Right renal cortex interstitium (tissue), 3 donors: Measurements from ENCODE around the gene TMEM237. TPM values are rescaled to one million over a fixed set of nuclear protein-coding genes. Genes with fewer than 3 reads are reported as not detected.
"Not testable (repeated sequence)": the region's sequence is repeated elsewhere in the genome, so short reads cannot be mapped to it uniquely, and the experiment has no call there.

Source experiments
- DNase-seq, 3 donors: peaks; one replicate each; pipeline ENCODE4 v3.0.0-alpha.2; 2013; ENCODE audit warnings: low read depth in 3 of 3, low spot score in 2 of 3
- polyA plus RNA-seq, 3 donors: library from polyadenylated mRNA; unstranded; fragments of 120-200 nt; gene quantifications; one replicate each; pipeline ENCODE4 v1.2.1, GENCODE V29; 2013; ENCODE audit not compliant: insufficient read length in 3 of 3

The TMEM237 gene, protein sequence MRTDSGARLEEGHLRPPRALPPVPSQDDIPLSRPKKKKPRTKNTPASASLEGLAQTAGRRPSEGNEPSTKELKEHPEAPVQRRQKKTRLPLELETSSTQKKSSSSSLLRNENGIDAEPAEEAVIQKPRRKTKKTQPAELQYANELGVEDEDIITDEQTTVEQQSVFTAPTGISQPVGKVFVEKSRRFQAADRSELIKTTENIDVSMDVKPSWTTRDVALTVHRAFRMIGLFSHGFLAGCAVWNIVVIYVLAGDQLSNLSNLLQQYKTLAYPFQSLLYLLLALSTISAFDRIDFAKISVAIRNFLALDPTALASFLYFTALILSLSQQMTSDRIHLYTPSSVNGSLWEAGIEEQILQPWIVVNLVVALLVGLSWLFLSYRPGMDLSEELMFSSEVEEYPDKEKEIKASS
- polyA plus RNA-seq: 10 to 100 TPM; 50.6 to 56.5 (median 56.0) TPM

DNA sequence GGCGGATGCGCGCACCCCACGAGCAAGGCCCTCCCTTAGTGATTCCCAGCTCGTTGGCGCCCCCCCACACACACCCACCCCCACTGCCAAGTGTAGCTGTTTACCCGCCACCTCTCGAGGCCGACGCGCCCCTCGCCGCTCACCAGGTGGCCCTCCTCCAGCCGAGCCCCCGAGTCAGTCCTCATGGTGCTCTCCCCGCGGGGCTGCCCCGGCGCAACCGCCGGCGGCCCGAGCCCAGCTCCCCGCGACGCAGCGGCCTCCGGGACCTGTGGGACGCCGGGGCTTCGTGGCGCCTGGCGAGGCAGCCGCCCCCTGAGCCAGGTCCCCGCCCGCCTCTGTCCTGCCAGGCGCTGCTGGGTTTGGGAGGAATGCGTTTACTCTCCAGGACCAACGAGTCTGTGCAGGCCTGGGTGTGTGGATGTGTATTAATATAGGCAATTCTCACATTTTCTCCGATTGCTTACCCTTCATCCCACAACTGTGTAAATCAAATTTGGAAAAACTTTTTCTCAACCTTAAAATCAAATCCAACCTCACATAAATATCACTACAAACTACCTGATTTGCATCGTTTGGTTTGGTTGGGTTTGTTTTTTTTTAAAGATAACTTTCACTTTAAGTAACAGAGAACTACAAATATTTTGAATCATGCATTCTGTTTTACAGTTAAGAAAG is at the start of gene TMEM237:
Gene TMEM237 (minus strand): TSS at position 288 of the 675 bp plus-strand sequence. CDS start 103 bp downstream, at position 185.
- DNase-seq: peak in 2 of 3 donors; percentile 8 to 44

DNA sequence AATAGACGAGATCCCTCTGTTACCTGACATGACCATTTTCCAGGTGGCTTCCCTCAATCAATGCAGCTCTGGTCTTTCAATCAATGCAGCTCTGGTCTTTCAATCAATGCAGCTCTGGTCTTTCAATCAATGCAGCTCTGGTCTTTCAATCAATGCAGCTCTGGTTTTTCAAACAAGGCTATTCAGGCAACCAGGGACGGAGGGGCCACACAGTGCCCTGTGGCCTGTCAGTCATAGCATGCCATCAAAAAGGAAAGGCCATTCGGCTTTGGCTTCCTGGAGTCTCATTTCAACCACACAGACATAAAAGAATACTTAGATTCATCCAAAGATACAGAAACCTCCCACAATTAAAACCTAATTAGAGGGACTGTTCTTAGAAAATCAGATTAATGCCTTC is 41.9 kb upstream of the TMEM237 start:
- no peak for DNase-seq

DNA sequence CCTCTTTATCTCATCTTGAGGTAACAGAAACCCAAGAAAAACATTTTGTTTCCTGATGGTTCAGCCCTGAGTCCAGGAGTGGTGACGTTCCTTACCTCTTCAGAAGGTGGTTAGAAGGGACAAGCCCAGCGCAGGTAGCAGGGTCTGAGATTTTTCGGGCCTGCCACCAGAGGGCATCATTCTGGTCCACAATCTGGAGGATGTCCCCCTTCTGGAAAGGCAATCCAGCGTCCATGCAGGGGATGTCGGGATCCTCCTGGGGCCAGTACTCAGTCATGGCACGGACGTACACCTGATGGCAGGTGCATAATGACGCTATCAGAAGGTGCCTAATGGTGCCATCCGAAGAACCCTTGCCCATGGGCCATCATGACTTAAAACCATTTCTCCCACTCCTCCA is 37.4 kb upstream of the TMEM237 start:
- no peak for DNase-seq

DNA sequence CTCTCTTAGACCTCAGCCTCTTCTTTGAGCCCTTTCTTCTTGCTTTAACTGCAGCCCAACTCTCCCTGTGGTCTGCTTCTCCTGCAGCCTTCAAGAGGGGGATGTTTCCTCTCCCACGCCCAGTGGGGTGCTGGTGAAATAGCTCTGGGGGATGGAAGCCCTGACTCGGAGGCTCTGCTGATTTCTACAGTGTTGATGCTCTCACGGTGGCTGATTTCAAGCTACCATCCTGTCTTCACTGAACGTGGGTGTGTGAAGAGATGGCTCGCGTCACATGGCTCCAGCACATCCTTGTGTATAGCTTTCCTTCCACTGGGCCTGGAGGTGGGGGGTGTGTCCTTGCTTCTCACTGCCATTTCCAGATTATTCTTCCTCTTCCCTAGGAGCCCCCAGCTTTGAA is 35.1 kb upstream of the TMEM237 start:
- no peak for DNase-seq

DNA sequence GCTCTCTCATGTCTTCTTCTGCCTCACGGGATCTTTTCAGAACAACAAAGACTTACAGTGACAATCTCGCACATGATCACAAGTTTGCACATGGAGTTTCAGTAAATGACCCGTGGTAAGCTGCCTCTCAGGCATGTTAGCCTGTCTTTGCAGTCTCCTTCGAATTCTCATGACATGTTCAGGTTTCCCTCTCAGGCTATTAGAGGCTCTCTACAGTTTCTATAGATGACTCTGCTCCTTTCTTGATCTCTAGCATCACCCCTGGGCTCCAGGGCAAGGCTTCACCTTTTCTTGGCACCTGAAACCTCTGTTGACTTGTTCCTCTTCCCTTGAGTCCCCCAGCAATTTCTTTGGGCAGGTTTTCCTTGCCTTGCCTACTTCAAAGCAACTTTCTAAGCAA is 32.2 kb upstream of the TMEM237 start:
- DNase-seq: no peak

DNA sequence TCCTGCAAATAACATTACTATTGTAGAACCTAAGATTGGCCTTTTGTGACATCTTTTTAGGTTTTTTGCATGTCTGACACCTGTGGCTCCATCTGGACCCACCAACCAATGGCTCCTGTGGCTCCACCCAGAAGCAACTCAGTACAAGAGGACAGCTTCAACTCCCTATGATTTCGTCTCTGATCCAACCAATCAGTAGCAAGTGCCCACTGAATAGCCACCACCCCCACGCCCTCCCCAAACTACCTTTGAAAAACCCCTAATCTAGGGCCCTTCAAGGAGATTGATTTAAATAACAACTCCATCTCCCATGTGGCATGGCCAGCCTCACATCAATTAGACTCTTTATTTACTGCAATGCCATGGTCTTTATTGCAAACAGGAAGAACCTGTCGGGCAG is 31.5 kb upstream of the TMEM237 start:
- no peak for DNase-seq

DNA sequence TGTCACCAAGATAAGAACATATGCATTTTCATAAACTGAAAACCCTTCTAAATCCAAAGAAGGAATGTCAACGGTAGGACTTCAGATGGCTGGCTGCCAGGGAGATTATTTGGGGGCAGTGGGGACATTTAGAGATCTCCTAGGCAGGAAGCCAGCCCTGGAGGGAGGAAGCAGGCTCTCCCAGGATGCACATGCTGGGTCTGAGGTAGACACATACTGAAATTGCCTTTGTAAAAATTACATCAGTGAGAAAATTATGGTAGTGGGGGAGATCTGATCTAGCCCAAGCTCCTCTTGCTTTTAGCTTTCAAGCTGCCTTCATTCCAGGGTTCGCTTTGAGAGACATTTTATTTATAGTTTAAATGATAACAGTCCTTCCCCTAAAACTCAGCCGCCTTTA is 31.0 kb upstream of the TMEM237 start:
- no peak for DNase-seq

DNA sequence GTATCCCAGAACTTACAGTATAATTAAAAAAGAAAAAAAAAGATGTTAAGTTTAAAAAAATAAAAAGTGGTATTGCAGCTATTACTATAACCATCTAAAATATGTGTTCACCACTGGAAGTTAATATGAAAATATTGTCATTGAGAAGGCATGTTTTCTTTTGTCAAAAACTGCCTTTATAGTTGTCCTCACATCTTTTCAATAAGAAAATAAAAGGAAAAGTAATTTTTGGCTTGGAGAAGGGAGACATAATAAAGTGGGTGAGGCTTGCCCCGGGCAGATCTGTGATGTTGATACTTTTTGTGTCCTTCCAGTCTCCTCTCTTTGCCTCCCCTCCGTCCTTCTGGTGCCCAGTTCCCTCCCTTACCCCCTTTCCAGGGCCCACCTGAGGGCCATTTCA is 30.2 kb upstream of the TMEM237 start:
- no peak for DNase-seq

DNA sequence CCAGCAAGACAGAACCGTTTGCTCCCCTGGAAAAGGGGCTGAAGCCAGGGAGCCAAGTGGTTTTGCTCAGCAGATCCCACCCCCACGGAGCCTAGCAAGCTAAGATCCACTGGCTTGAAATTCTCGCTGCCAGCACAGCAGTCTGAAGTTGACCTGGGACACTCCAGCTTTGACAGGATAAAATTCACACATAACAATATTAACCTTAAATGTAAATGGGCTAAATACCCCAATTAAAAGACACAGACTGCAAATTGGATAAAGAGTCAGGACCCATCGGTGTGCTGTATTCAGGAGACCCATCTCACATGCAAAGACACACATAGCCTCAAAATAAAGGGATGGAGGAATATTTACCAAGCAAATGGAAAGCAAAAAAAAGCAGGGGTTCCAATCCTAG is 27.9 kb upstream of the TMEM237 start:
- not testable (repeated sequence) for DNase-seq

DNA sequence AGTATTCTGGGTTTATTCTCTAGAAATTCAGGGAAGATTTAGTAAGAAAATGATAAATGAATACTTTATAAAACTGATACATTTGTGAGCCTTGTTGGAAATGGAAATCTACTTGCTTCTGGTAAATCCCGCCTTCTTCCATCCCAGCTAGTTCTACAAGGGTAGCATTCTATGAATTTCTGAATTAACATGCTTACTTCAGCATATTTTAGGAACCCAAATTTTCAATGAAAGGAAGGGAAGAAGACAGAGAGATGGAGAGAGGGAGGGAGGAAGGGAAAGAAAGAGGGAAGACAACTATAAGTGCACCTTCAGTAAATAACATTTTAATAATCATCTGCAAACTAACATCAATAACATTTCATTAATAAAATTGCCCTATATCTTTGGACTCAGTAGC is 26.6 kb upstream of the TMEM237 start:
- DNase-seq: no peak

DNA sequence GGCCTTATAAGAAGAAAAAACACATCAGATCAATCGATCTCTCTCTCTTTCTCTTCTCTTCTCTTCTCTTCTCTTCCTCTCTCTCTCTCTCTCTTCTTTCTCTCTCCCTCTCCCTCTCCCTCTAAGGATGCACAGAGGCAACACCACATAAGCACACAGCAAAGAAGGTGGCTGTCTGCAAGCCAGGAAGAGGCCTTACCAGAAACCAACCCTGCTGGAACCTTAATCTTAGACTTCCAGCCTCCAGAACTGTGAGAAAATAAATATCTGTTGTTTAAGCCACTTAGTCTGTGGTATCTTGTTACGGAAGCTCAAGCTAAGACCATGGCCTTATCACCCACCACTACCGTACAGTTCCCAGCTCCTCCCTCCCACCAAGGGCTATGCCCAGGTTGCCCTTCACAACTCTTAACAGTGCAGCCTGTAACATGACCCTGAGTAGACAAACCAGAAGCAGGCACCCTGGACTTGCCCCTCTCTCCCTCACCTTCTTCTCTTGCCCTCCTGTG is 25.2 kb upstream of the TMEM237 start:
- no peak for DNase-seq

DNA sequence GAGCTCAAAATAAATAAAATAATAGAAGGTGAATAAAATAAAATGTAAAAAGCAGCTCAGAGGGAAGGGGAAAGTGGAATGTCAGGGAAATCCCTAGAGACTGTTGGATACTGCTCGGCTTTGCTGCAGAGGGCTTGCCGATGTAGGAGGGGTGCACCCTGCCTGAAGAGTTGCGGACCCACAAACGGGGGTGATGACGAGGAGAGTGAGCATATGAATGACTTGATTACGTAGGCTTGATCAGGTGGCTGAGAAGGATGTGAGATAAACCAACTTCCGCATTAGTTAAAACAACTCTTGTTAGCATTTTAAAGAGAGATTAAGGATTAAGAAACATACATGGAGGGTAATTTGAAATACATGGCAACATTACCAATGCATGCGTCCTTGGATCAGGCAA is 21.0 kb upstream of the TMEM237 start:
- DNase-seq: no peak

DNA sequence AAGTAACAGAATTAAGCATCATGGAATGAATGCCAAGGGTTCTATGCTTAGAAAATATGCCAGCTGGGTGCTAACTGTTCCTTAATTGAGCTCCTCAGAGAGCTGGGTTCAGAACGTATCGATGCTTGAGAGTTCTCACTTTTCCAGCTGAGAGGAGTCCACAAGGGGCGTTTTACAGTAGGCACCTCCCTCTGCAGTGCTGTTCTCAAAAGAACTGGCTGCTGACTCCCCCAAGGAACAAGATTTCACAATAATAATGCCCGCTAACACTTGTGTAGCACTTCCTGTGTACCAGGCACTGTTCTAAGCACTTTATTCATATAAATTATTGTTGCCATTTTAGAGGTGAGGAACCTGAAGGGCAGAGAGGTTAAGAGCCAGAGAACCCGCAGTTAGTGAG is 18.1 kb upstream of the TMEM237 start:
- DNase-seq: no peak

DNA sequence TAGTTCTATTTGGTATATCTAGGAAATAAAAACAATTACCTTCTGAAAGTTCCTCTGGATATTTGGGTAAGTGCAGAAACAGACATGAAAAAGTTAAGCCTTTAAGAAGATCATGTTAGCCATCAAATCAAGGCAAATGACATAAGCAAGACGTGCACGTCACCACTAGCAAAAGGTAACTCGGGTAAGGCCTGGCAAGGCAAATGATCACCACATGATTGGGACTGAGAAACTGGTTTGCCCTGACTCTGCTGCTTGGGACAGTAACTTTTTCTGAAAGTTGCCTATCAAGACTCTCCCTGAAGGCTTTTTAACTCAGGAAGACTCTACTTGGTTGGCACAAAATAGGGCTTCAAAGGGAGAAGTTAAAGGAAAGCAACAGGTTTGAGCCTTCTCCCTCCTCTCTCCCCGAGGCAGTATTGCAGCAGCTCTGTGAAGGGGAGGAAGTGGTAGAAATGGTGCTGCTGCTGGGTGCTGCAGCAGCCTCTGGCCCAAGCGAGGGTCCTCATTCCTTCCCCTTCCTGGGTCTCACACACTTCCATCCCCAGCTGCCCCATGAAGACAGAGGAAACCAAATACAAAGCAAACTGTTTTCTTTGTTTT is 17.1 kb upstream of the TMEM237 start:
- no peak for DNase-seq

DNA sequence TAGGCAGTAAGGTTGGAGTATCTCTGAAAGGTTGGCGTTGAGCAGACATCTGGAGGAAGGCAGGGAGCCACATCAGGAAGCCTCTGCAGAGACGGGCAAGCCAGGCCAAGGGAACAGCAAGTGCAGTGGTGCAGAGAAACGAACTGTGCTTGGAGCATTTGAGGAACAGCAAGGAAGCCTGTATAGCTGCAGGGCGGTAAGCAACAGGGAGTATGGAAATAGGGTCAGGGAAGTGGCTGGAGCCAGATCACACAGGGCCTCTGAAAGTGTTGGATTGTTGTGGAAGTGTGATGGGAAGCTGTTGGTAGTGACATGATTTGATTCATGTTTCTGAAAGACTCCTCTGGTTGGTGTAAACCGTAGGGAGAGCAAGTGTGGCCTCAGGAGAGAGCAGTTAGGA is 13.4 kb upstream of the TMEM237 start:
- DNase-seq: no peak

DNA sequence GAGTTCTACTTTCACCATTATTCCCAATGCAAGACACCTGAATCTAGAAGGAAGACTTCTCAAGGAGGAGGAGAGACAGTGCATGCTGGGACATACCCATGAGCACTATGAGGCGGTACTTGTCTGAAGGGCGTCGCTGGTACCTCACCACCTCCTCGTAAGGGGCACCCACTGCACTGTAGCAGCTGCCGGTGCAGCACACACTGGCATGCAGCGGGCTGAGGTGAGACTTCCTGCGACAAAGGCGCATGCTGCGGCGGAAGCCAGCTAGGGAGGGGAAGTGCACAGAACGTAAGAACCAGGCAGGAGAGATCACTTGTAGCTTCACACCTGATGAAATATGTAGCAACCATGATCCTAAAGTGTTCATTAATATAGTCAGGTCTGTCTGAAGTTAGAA is 12.8 kb upstream of the TMEM237 start:
- DNase-seq: no peak

DNA sequence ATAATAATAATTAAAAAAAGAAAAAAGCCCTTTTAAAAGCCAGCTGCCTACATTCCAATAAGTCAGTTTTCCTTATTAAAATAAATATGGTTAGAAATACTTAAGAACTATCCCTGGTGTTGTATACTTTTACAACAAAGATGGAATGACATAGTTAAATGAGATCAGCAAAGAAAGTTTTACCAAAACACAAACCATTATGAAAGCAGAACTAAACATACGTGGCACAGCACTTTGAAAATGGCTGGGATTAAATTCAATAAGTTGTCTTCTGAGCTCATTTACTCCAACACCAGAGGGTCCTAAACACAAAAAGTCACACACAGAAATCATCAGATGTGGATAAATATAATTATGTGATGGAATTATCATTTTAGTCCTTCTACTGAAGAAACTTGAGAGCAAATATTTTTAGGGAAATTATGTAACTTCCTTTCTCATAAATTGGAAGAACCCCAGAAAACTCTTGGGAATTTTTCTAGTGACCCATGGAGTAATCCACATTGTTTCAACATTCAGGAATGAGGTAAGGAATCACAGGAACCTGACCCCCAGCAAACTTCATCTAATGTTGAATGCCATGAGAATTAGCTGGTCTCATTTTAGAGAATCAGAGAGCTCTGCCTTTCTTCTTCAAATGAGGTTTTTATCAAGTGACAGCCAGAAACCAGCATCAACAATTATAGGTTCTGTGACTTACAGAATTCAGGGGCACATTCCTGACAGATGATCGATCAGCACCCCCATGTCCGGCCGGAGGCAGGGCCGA is 11.5 kb upstream of the TMEM237 start:
- no peak for DNase-seq

DNA sequence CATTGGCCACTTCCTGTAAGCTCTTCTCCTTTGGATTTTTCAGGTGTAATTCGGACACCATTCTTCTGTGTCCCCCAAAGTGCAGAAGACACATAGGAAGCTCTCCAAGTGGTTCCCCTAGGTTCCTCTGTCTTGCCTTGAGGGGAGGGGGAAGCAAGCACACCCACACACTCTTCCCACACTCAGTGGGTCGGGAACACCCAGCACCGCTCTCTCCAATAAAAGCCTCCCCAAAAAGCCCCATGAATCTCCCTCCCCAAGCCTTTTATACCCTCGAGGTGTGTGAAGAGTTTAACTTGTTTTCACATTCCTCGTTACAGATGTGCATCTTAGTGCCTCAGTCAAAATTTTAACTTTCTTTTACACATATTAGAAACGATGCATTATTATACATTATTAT is 9.9 kb upstream of the TMEM237 start:
- DNase-seq: no peak

DNA sequence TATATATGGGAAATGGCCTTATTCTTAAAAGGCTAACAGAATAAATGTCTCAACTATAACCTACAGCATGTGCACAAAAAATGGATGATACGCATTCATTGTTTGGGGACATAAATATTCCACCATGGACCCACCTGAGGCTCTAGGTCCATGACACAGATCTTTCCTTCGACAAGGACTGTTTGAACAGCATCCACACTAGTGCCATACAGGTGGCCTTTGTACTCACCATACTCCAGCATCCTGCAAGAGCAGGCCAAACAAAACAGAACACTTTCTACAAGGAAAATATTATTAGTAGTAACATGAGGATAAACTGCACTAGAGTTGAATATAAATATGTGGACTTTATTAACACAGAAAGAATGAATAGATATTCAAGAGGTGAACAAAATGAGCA is 6.1 kb upstream of the TMEM237 start:
- no peak for DNase-seq

DNA sequence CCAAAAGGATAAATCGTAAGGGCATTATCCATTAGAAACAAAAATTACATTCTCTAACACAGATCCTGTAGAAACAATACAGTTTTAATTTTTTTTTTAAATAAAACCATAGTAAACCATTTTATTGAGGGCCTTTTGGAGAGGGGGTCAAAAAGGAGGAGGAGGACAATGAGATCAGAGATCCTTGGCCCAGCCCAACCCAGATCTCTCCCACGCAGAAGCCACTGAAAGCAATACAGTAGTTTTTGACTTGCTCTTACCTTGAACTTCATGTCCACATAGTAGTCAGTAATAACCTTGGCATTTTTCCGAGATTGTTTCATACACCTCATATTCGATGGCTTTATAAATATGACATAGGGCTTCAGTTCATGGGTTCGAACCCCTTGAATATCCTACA is 4.1 kb upstream of the TMEM237 start:
- DNase-seq: no peak

DNA sequence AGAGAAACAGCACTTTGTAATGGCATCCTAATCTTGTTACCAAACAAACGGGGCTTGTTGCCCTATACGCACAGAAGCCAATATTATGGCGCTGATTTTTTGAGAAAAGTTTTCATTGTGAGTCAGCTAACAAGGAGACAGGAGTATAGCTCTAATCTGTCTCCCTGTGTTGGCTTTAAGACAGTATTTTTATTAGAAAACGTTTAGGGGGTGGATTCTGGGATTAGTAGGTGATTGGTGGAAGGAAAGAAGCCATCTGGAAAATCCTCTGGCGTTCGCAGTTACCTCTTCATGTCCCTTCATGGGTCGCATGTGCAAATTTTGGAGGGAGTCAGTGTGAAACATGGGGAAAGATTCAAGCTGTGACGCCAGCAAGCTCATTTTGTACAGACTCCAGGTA is 698 bp upstream of the TMEM237 start:
- peak in 1 of 3 donors; percentile 20 for DNase-seq
